Uterus (tissue), 4 donors: ENCODE measurements around the gene IL1RAPL2. TPM values are rescaled to one million over a fixed set of nuclear protein-coding genes. Genes with fewer than 3 reads are reported as not detected.
"Not testable (repeated sequence)": the region's sequence is repeated elsewhere in the genome, so short reads cannot be mapped to it uniquely, and the experiment has no call there.

Experiments used
- DNase-seq, 2 donors: peaks; one replicate each; pipeline ENCODE4 v3.0.0-alpha.2; 2019 to 2020
- H3K27ac ChIP-seq, 2 donors: fragments of 200-600 bp; sonication (generic); 1 replicate in 1 of 2; 2 replicates in 1 of 2; pipeline ENCODE4 v1.5.1; 2016 to 2018
- H3K27me3 ChIP-seq, 2 donors: fragments of 200-600 bp; sonication (generic); one replicate each; pipeline ENCODE4 v1.5.1; 2018 to 2019; ENCODE audit warnings: control low read depth in 1 of 2
- H3K36me3 ChIP-seq, 2 donors: fragments of 200-600 bp; sonication (generic); one replicate each; pipeline ENCODE4 v1.5.1; 2019; ENCODE audit warnings: control low read depth in 1 of 2
- H3K4me1 ChIP-seq, 2 donors: fragments of 200-600 bp; sonication (generic); one replicate each; pipeline ENCODE4 v1.5.1; 2018 to 2019; ENCODE audit warnings: control low read depth in 1 of 2
- H3K4me3 ChIP-seq, 2 donors: fragments of 200-600 bp; sonication (generic); 1 replicate in 1 of 2; 2 replicates in 1 of 2; pipeline ENCODE4 v1.5.1; 2018 to 2019; ENCODE audit warnings: mild to moderate bottlenecking in 1 of 2
- H3K9me3 ChIP-seq, 2 donors: fragments of 200-600 bp; sonication (generic); one replicate each; pipeline ENCODE4 v1.5.1; 2019; ENCODE audit warnings: control low read depth in 1 of 2
- POLR2A ChIP-seq, 2 donors: fragments of 450-650 bp; IDR thresholded peaks; one replicate each; pipeline ENCODE4 v1.6.1; 2016; ENCODE audit warnings: antibody characterized with exemption in 2 of 2, mild to moderate bottlenecking in 1 of 2, moderate library complexity in 1 of 2
- intact Hi-C: fragments of 100-400 bp; cut with DNase I; formaldehyde crosslinking; loops from one replicate; pipeline ENCODE4 v1.15.1; 2023; ENCODE audit warnings: low total_unique reads
- total RNA-seq, 4 donors: library from RNA; depleted of rRNA in 3 of 4; stranded (reverse); fragments of >200 nt in 3 of 4; gene quantifications; one replicate each; pipeline versions ENCODE4 v1.1.0 to v1.2.4, GENCODE V29; 2014 to 2023
- TF ChIP-seq, protein P1 (sequence below), 4 experiments: fragments of 200-600 bp in 2 of 4; fragments of 450-650 bp in 2 of 4; sonication (generic) in 2 of 4; IDR thresholded peaks; one replicate each; pipeline ENCODE4 v1.5.1; 2016 to 2019; ENCODE audit warnings: antibody characterized with exemption in 4 of 4, mild to moderate bottlenecking in 2 of 4, moderate library complexity in 1 of 4
- donor health status: DM: yes; HTN: yes; CAD: no.

IL1RAPL2 gene
- total RNA-seq, 4 donors from 2014 or later: 2.1 TPM; not detected in 3

GRCh38 chrX:105013719-105014118 lies 447.7 kb downstream of the IL1RAPL2 start:
- Histone ChIP-seq H3K4me3 (no peak overlapping the region), H3K36me3 (no peaks in the 10 kb centered on the region), H3K9me3 (no peaks in the 10 kb centered on the region), H3K4me1 (no peaks in the 10 kb centered on the region), H3K27me3 (no peaks in the 10 kb centered on the region), H3K27ac (no peak overlapping the region)
- intact Hi-C loops: no loop called here
- TF ChIP-seq, protein P1, sequence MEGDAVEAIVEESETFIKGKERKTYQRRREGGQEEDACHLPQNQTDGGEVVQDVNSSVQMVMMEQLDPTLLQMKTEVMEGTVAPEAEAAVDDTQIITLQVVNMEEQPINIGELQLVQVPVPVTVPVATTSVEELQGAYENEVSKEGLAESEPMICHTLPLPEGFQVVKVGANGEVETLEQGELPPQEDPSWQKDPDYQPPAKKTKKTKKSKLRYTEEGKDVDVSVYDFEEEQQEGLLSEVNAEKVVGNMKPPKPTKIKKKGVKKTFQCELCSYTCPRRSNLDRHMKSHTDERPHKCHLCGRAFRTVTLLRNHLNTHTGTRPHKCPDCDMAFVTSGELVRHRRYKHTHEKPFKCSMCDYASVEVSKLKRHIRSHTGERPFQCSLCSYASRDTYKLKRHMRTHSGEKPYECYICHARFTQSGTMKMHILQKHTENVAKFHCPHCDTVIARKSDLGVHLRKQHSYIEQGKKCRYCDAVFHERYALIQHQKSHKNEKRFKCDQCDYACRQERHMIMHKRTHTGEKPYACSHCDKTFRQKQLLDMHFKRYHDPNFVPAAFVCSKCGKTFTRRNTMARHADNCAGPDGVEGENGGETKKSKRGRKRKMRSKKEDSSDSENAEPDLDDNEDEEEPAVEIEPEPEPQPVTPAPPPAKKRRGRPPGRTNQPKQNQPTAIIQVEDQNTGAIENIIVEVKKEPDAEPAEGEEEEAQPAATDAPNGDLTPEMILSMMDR (IDR thresholded peaks at IDR 0.05): no peak
- TF ChIP-seq POLR2A (IDR thresholded peaks at IDR 0.05): no peak
- DNase-seq: no peak

GRCh38 chrX:105017641-105018040 lies 451.6 kb downstream of the IL1RAPL2 start:
- DNase-seq: no peak
- TF ChIP-seq, protein P1 (IDR thresholded peaks at IDR 0.05): no peak
- TF ChIP-seq POLR2A (IDR thresholded peaks at IDR 0.05): no peak
- no peaks in the 10 kb centered on the region for H3K27me3 ChIP-seq
- H3K9me3 ChIP-seq: no peaks in the 10 kb centered on the region
- H3K36me3 ChIP-seq: no peaks in the 10 kb centered on the region
- H3K4me3 ChIP-seq: no peak overlapping the region
- intact Hi-C loops: no loop called here
- H3K27ac ChIP-seq: no peak overlapping the region
- no peaks in the 10 kb centered on the region for H3K4me1 ChIP-seq

- no peaks in the 10 kb centered on the region for H3K4me1 ChIP-seq
- DNase-seq: no peak
- TF ChIP-seq POLR2A (IDR thresholded peaks at IDR 0.05): no peak
- TF ChIP-seq, protein P1 (IDR thresholded peaks at IDR 0.05): no peak
- no peak overlapping the region for H3K27ac ChIP-seq
- H3K36me3 ChIP-seq: no peaks in the 10 kb centered on the region
- H3K4me3 ChIP-seq: no peak overlapping the region
- intact Hi-C loops: no loop called here
- H3K9me3 ChIP-seq: no peaks in the 10 kb centered on the region
- H3K27me3 ChIP-seq: no peaks in the 10 kb centered on the region
Measured at GRCh38 chrX:105018865-105019264, 452.9 kb downstream of the IL1RAPL2 start.

DNA sequence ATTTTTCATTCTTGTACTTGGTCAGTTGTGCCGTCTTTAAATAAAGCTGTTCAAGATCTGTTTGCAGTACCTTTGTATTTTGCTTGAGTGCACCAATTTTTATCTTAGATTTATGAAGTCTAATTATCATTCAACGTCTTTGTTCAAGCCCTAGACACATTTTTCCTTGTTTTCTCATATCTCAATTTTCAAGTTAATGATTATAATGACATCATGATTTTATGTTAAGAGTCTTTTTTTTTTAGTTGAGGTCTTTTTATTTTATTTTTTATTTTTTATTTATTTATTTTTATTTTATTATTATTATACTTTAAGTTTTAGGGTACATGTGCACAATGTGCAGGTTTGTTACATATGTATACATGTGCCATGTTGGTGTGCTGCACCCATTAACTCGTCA lies 463.0 kb downstream of the IL1RAPL2 start:
- H3K4me1 ChIP-seq, H3K36me3 ChIP-seq, H3K27me3 ChIP-seq, H3K4me3 ChIP-seq, H3K9me3 ChIP-seq, intact Hi-C loops, DNase-seq, H3K27ac ChIP-seq: not testable (repeated sequence)

DNA sequence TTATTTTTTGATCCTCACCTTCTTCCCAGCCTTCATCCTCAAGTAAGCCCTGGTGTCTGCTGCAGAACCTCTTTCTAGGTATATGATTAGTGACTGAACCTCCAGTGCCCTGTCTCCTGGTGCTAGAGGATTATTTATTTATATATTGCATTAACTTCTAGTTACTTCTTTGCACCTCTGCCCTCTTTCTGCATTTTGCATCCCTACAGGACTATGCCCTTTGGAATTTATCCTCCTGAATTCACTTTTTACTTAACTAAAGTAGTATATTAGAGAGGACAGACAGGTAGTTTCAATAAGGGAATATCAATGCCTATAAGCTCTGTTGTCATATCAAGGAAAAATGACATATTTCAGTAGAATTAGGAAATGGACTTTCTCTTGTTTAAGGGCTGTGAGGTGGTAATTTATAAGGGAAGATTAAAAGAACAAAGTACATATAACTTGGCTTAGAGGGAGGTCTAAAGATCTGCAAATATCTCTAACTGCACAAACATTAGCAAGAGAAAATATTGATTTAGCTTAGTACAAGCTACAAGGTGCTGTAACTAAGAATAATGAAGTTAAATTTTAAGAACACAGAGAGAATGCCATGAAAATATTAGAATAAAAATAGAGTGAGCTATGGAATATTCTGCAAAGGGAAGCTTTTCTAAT lies 472.8 kb downstream of the IL1RAPL2 start:
- TF ChIP-seq, protein P1 (IDR thresholded peaks at IDR 0.05): no peak
- no peak for TF ChIP-seq POLR2A (IDR thresholded peaks at IDR 0.05)

DNA sequence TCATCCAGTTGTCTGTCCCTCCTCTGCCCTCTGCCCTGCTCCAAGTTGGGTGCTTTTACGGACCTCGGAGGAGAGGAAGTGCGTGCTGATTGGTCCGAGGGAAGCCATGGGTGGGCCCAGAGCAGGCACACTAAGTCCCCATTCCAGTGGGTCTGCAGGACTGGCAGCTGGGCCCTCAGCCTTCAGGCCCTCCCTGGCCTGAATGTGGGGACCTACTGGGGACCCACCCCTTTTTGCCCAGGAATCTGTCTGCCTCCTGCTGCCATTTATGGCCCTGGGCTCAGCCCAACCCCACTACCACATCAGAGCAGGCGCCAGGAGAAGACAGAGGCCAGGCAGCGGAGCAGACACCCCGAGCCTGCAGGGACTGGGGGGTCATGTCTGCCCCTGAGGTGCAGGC lies 484.9 kb downstream of the IL1RAPL2 start:
- TF ChIP-seq, protein P1 (IDR thresholded peaks at IDR 0.05): no peak
- no peak for TF ChIP-seq POLR2A (IDR thresholded peaks at IDR 0.05)
- H3K4me3 ChIP-seq: no peak overlapping the region
- no peaks in the 10 kb centered on the region for H3K27me3 ChIP-seq
- no peaks in the 10 kb centered on the region for H3K9me3 ChIP-seq
- no peaks in the 10 kb centered on the region for H3K36me3 ChIP-seq
- no peaks in the 10 kb centered on the region for H3K4me1 ChIP-seq
- no peak for DNase-seq
- H3K27ac ChIP-seq: no peak overlapping the region
- intact Hi-C loops: no loop called here

More for the DNA sequence above, 472.8 kb downstream of the IL1RAPL2 start:
- no peaks in the 10 kb centered on the region for H3K36me3 ChIP-seq
- no peak overlapping the region for H3K27ac ChIP-seq
- H3K27me3 ChIP-seq: no peaks in the 10 kb centered on the region
- no peaks in the 10 kb centered on the region for H3K9me3 ChIP-seq
- intact Hi-C loops: no loop called here
- no peak for DNase-seq
- H3K4me1 ChIP-seq: no peaks in the 10 kb centered on the region
- H3K4me3 ChIP-seq: no peak overlapping the region
